ENCODE results near the gene RORC.

GRCh38 chr1:151760597-151761385, 70.8 kb downstream of the RORC start:
- TF ChIP-seq GATA2 (IDR thresholded peaks at IDR 0.05; ENCODE audit: low read depth, low read length) (no peak), GATA3 (IDR thresholded peaks at IDR 0.05; ENCODE audit: low read depth, low read length) (no peak)

Data from SH-SY5Y (cell line).